ENCODE data around the gene NKAIN1. TPM values are rescaled to one million over a fixed set of nuclear protein-coding genes. Genes with fewer than 3 reads are reported as not detected.

Gene NKAIN1
- total and polyA plus RNA-seq, 2 experiments from 2014 or later: 14.7 to 56.7 TPM

GRCh38 chr1:31159869-31160611, 79.6 kb downstream of the NKAIN1 start:
- H3K36me3 Mint-ChIP-seq (ENCODE audit: low read depth): peaks cover 9% of the 10 kb centered on the region; the same call in 1 of the 3 replicates
- no peak overlapping the region for H2AFZ ChIP-seq
- no peak overlapping the region for H3K4me2 ChIP-seq
- H3F3A ChIP-seq (replicated peaks; ENCODE audit: low read depth): peaks cover 4% of the 10 kb centered on the region; the same call in 1 of the 2 replicates
- H3K9me2 ChIP-seq (ENCODE audit: insufficient read depth): no peaks in the 10 kb centered on the region
- no peaks in the 10 kb centered on the region for H3K79me2 ChIP-seq (replicated peaks; ENCODE audit: insufficient read depth)
- no peak overlapping the region for H3K4me3 ChIP-seq
- DNase-seq (ENCODE audit: low spot score) (no peak), ATAC-seq (no peak)
- H3K27ac Mint-ChIP-seq: no peak overlapping the region
- peaks cover 12% of the 10 kb centered on the region for H3K4me1 Mint-ChIP-seq
- H3K27me3 ChIP-seq (ENCODE audit: insufficient read depth): no peaks in the 10 kb centered on the region
- no peaks in the 10 kb centered on the region for H4K20me1 ChIP-seq (replicated peaks; ENCODE audit: insufficient read depth)
- peaks cover 7% of the 10 kb centered on the region for H3K27me3 Mint-ChIP-seq (ENCODE audit: insufficient read depth, low read depth, poor library complexity)
- H3K9me3 Mint-ChIP-seq: no peaks in the 10 kb centered on the region; the same call in 1 of the 3 replicates
- H3K4me1 ChIP-seq (ENCODE audit: insufficient read depth): no peaks in the 10 kb centered on the region
- H3K36me3 ChIP-seq (ENCODE audit: insufficient read depth): no peaks in the 10 kb centered on the region
- no peak for TF ChIP-seq STAT1 (IDR thresholded peaks at IDR 0.05; ENCODE audit: unreplicated experiment)
- no peak overlapping the region for H3K4me3 Mint-ChIP-seq
- no peak overlapping the region for H3K27ac ChIP-seq (ENCODE audit: low read depth)

DNA sequence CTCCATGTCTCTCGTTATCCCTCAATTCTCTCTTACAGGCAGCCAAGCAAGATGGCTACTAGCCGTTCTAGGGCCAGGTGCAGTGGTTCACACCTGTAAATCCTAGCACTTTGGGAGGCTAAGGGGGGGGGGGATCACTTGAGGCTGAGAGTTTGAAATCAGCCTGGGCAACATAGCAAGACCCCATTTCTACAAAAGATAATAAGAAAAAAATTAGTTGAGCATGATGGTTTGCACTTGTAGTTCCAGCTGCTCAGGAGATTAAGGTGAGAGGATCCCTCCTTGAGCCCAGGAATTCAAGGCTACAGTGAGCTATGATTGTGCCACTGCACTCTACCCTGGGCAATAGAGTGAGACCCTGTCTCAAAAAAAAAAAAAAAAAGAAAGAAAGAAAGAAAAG, 80.4 kb downstream of the NKAIN1 start:
- no peak overlapping the region for H3K4me3 Mint-ChIP-seq

More for the DNA sequence above, 80.4 kb downstream of the NKAIN1 start:
- peaks cover 10% of the 10 kb centered on the region; the same call in 1 of the 3 replicates for H3K36me3 Mint-ChIP-seq (ENCODE audit: low read depth)
- no peak overlapping the region for H3K27ac Mint-ChIP-seq
- H3K27me3 Mint-ChIP-seq (ENCODE audit: insufficient read depth, low read depth, poor library complexity): peaks cover 9% of the 10 kb centered on the region
- ATAC-seq: no peak
- peaks cover under 1% of the 10 kb centered on the region for H3K4me1 ChIP-seq (ENCODE audit: insufficient read depth)
- no peak overlapping the region for H3K4me3 ChIP-seq
- H3K4me1 Mint-ChIP-seq: peaks cover 14% of the 10 kb centered on the region
- no peak for DNase-seq (ENCODE audit: low spot score)
- H3K79me2 ChIP-seq (replicated peaks; ENCODE audit: insufficient read depth): no peaks in the 10 kb centered on the region
- H4K20me1 ChIP-seq (replicated peaks; ENCODE audit: insufficient read depth): no peaks in the 10 kb centered on the region
- H3K4me2 ChIP-seq: no peak overlapping the region
- H3K9me3 Mint-ChIP-seq: peaks cover 2% of the 10 kb centered on the region; the same call in 2 of the 3 replicates
- no peaks in the 10 kb centered on the region for H3K36me3 ChIP-seq (ENCODE audit: insufficient read depth)
- no peak overlapping the region for H3K27ac ChIP-seq (ENCODE audit: low read depth)
- no peaks in the 10 kb centered on the region for H3K9me2 ChIP-seq (ENCODE audit: insufficient read depth)
- H3F3A ChIP-seq (replicated peaks; ENCODE audit: low read depth): peaks cover 4% of the 10 kb centered on the region; the same call in 1 of the 2 replicates
- H2AFZ ChIP-seq: no peak overlapping the region
- H3K27me3 ChIP-seq (ENCODE audit: insufficient read depth): no peaks in the 10 kb centered on the region
- TF ChIP-seq EZH2phosphoT487 (IDR thresholded peaks at IDR 0.05; ENCODE audit: unreplicated experiment) (no peak), REST (IDR thresholded peaks at IDR 0.05; ENCODE audit: unreplicated experiment) (no peak), POLR2AphosphoS5 (IDR thresholded peaks at IDR 0.05; ENCODE audit: low read depth) (no peak)
- TF ChIP-seq, protein P1, sequence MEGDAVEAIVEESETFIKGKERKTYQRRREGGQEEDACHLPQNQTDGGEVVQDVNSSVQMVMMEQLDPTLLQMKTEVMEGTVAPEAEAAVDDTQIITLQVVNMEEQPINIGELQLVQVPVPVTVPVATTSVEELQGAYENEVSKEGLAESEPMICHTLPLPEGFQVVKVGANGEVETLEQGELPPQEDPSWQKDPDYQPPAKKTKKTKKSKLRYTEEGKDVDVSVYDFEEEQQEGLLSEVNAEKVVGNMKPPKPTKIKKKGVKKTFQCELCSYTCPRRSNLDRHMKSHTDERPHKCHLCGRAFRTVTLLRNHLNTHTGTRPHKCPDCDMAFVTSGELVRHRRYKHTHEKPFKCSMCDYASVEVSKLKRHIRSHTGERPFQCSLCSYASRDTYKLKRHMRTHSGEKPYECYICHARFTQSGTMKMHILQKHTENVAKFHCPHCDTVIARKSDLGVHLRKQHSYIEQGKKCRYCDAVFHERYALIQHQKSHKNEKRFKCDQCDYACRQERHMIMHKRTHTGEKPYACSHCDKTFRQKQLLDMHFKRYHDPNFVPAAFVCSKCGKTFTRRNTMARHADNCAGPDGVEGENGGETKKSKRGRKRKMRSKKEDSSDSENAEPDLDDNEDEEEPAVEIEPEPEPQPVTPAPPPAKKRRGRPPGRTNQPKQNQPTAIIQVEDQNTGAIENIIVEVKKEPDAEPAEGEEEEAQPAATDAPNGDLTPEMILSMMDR (conservative IDR thresholded peaks at IDR 0.05; ENCODE audit: low read depth in 2 of 2): no peak

Data from GM23338 (cell line).